Measurements from ENCODE around the gene MAST4.
"Not testable (repeated sequence)": the region's sequence is repeated elsewhere in the genome, so short reads cannot be mapped to it uniquely, and the experiment has no call there.

Gene MAST4

DNA sequence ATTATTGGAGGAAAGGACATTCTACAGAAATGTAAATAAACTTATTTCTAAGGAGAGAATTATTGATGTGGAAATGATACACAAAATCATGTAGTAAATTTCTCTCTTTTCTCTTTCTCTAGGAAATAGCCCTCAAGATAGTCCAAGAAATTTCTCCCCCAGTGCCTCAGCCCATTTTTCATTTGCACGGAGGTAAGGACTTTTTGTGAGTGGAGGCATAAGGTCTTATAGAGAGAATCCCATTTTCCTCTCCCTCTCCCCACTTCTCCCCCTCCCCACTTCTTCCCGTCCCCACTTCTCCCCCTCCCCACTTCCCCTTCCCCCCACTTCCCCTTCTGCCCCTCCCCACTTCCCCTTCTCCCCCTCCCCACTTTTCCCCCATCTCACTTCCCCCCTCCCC, 493.8 kb downstream of the MAST4 start:
- DNase-seq (ENCODE audit: low read depth), result no peak

DNA sequence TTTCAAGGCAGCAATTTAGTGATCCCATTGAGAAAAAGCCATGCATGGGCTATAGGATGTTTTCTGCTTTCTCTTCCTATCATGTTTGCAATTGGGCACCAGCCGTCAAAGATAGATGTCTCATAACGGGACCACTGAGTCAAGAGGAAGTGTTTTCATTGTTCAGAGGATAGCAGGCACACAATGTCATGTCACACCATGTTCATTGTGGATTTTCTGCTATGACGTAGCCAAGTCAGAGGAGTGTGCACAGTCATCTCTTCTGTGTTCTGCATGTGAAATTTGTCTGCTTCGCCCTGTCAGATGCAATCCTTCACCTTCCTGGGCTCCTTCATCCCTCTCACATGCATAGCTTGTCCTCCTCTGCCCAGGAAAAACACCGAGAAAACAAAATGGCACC, 494.4 kb downstream of the MAST4 start:
- DNase-seq (ENCODE audit: low read depth), result no peak

DNA sequence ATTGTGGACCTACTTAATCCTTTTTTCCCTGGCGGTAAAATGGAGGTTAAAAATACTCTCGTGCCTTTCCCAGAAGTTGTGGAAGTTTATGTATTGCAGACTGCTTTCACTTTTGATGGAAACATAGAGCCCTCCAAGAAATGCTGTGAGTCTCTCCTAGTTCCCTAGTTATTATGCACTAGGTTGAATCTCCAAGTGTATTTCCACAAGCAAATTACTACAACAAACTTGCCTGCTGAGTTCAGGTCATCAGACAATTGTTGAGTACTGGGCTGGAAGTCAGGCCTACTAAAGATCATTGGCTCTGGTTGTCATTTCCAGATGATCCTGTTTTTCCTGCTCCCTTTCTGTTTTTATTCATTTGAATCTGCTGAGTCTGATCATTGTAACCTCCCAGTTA, 496.3 kb downstream of the MAST4 start:
- no peak for DNase-seq (ENCODE audit: low read depth)

DNA sequence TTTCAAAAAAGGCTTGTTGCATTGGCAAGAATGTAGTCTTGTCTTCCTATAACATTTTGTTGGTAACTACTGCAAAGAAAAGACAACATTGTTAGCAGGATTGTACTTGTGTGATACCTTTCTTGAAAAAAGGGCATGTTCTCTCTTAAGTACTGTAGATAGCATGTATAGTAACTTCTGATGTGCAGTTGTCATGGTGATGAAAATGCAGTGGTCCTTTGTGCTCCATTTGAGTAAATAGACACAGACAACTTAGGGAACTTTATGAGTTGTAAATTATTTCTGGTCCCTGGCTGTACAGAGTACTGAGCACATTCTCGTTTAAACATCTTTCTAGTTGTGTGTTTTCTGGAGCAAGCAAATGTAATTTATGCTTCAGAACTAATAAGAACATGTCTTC, 497.1 kb downstream of the MAST4 start:
- DNase-seq (ENCODE audit: low read depth), result no peak

DNA sequence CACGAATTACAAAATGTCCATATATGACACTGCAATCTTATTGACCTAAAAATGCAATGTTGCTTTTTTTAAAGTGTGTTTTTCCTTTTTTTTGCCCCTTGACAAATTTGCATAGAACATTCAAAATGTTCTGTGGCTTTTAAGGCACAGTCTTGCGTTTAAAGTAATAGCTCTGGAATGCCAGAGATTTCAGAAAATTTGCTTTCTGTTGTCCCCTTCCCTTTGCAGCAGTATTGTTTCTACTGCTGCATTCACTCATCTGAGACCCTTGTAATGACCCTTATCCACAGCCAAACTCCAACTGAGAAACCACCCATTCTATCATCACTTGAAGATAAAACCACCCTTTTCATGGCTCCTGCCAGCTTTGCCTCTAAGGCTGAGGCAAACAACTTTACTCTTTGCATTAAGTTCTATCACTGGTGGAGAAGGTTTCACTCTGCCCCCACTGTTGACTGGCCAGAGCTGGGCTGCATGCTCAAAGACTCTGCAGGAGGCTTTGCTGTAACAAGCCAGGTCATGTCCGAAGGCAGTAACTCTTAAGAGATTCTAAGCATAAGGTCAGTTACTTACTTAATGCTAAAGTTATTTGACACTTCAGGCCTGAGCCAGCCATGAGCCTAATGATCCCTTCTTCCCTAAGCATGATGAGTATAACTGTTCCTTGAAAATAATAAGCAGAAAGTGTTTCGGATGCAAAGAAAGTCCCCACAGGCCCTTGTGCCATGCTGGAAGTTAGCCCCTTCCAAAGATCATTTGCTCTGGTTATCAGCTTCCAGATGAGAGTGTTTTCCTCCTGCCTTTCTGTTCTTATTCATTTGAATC, 498.5 kb downstream of the MAST4 start:
- no peak for DNase-seq (ENCODE audit: low read depth)

DNA sequence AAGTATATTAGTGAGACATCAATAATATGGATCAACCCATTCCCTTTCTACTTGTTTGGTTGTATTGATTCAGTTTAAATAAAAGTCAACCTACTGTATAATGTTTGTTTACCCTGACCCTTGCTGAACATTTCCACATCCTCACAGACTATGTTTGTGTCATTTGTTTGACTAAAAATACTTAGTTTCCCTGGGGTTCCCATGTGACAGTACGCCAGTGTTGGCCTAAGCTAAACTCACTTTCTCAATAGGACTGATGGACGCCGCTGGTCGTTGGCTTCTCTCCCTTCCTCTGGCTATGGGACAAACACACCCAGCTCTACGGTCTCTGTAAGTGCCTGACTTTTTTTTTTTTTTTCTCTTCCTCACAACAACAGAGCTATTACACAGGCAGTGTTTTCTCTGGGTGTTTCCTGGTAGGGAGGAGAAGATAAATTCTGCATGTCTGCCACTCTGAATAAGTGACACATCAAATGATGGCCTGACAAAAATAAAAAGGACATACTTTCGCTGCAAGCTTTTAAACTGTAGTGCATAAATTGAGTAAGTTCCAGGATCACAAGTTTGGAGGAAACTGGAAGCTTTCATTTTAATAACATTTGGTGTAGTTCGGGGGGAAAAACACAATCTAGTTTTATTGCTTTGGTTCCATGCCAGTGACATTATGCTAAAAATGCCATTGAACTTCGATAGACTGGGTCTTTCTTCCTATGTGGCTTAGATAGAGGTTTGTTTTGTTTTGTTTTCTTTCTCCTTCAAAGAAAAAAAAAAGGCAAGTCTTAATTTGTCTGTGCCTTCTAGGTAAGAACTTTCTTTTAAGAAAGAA, 499.4 kb downstream of the MAST4 start:
- DNase-seq (ENCODE audit: low read depth), result no peak

DNA sequence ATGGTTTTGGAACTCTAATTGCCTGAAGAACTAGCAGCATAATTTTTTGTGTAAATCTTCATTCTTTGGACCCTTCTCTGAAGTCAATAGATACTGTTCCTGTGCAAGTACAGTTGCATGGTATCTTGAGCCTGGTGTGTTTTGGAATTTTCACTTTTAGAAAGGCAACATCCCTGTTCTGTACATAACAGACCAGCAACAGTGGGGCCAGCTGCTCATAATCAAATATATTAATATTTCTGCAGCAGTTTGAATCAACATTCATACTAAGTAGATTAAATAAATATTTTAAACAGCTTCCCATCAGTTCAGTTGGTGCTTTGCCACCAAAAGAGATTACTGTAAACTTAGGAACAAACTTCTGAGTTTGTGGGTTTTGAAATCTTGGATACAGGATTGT, 502.5 kb downstream of the MAST4 start:
- no peak for DNase-seq (ENCODE audit: low read depth)

DNA sequence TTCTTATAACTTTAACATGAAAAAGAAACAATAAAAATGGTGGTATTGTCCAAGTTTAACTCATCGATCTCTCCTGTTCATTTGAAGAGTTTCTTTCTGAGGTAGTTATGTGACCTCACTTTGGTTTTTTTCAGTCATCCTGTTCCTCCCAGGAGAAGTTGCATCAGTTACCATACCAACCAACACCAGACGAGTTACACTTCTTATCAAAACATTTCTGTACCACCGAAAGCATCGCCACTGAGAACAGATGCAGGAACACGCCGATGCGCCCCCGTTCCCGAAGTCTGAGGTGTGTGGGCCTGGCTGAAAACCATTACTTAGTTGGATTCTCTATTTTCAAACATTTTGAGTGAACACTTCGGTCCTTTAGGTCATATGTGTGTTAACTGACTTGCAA, 504.1 kb downstream of the MAST4 start:
- DNase-seq (ENCODE audit: low read depth), result no peak

DNA sequence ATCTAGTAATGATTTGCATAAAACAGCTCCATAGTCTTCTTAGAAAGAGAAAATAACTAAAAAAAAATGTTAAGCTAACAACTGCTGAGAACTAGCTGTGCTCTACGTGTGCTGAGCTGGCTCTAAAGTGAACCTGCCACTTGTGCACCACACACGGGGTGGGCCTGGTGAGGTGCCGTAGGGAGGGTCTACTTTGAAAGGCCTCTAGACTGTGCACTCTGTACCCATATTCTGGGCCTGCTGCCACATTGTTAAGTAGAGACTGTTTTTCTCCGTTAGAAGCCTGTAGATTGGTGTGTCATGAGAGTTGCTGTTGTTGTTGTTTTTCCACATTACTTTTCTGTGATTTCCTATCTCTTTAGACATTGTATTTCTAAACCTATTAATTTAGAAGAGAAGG, 506.5 kb downstream of the MAST4 start:
- DNase-seq (ENCODE audit: low read depth), result no peak

DNA sequence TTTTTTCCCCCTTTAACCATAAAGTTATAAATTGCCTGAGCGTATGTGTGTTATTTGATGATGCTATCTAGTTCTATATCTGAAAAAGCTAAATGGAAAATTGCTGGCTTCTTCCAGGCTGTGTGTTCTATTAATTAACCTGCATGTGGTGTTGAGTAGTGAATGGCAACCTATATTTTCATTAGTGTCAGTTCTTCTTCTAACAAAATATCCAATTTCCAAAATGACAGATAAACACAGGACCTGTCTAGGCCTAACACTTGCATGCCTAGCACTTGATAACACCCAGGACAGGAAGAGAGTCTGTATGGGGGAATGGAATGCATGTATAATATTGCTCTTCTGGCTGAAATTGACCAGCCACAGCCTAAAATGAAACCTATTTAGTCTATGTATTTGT, 508.7 kb downstream of the MAST4 start:
- DNase-seq (ENCODE audit: low read depth), result no peak

DNA sequence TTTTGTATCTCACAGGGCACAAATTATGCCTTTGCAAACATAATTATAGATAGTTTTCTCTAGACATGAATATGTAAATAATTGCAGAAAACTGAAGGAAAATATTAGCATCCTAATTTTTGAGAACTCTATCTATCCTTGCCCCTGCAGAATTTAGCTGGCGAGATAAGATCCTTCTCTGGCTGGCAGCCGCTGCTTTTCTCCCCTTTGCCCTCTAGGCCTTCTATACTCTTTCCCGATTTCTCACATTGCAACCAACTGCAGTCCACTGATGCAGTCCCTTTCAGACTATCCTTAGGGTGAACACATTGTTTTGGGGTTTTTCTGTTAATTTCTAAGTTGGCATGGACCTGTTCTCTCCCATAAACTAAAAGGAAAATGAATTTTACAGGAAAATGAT, 509.1 kb downstream of the MAST4 start:
- DNase-seq (ENCODE audit: low read depth), result no peak

DNA sequence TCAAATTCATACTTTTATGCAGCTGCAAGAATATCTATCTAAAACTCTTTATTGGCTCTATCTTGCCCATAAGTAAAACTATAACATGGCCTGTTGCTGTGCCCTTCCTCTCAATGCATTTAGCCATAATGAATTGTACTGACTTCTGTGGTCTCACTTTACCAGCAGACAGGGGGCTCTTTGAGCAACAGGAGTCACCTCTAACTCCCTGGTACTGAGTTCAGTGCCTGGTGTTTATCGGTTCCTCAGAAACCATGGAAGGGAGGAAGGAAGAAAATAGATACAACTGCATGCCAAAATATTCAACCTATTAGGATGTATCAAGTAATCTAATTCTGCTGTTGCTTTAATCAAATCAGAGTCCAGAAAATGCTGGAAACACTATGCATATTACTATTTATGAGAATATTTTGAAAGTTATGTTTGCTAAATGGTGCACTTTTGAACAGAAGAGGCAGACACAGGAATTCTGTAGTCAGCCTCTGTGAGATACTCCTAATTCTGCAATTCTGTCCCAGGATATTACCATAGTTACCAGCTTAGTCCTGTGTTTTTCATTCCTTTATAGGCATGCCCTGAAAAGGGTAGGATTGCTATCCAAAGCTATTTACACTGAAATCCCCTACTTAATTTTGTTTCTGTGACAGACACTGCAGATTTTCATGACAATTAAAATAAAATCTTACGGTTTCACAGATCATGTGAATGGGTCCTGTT, 510.6 kb downstream of the MAST4 start:
- DNase-seq (ENCODE audit: low read depth), result no peak

DNA sequence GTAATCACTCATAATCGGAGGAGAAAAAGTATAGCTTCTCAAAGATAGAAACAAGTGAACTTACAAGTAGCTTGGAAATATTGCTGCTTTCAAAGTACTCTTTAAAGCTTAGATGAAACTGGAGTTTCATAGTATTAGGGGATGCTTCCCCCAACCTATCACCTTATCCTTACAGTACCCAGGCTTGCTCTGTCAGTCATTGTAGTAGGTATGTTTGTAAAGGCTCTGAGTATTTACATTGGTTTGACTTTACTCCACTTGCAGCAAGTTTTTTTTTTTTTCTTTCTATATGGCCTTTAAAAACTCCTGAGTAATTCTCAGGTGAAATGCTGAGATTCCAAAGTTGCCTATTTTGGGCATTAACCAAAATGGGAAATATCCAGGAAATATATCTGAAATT, 515.6 kb downstream of the MAST4 start:
- DNase-seq (ENCODE audit: low read depth), result no peak

DNA sequence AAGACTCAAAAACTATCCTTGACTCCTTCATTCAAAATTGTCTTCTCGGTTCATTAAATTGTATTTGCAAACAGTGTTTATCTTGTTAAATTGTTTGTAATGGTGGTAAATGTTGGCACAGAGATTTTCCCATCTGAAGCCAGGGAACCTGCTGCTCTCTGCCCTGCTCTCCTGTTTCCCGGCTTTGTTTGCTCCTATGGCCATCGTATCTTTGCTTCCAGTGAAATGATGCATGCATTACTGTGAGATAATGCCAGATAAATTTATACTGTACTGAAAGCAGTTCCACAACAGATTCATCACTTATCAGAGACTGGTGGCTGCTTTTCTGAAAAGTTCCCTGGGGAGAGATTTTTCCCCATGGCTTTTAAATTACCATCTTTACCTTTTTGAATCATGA, 519.1 kb downstream of the MAST4 start:
- no peak for DNase-seq (ENCODE audit: low read depth)

DNA sequence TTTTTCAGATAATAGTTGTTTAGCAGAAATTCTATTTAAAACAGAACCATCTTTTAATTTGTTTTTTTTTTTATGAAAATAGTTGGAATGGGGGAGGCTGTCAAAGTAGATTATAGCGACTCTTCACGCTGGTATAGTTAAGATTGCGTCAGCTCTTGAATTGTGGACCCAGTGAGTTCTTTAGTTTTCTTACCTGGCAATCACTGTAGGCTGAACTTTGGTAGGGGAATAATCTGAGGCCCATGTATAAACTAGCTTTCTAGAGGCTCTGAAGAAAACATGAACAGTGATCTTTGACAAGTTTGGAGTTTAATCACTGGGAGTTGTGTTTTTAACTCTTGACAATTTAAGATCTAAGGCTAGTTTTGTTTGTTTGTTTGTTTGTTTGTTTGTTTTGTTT, 519.6 kb downstream of the MAST4 start:
- no peak for DNase-seq (ENCODE audit: low read depth)

DNA sequence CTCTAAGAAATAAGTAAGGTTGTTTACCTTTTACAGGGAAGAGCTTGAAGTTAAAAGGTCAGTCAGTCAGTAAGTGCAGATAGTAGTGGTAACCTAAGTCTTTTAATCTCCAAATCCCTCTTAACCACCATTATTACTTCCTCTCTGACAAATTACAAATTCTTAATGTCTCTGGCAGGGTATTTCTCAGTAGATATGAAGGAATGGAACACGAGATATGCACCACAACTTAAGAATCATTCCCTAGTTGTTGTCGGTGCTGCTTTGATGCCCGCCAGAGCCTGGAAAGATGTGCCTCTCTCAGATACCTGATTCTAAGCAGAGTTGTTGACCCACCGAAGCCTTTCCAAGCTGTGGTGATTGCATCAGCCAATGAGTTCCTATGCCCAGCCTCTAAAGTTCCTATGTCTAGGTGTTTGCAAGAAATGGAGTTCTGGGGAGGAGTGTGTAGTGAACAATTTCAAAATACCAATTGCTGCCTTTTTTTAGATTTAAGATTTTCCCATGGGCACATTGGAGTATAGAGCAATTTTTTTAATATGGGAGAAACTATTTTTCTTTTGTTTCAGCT, 521.9 kb downstream of the MAST4 start:
- no peak for DNase-seq (ENCODE audit: low read depth)

DNA sequence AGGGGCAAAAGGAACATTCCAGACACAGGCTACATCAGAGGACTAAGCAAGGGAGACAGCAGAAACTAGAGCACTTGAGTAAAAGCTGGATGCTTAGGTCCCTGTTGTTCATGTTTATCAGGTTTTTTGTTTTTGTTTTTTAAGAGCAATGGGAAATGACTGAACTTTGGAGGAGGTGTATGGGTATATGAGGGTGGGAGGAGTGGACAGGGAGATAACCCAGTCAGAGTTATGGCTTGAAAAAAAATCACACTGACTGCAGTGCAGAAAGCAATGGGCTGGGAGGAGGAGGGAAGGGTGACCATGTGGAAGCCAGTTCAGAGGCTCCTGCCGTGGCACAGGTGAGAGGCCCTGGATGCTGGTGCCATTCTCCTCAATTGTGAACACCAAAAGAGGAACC, 522.8 kb downstream of the MAST4 start:
- DNase-seq (ENCODE audit: low read depth), result no peak

DNA sequence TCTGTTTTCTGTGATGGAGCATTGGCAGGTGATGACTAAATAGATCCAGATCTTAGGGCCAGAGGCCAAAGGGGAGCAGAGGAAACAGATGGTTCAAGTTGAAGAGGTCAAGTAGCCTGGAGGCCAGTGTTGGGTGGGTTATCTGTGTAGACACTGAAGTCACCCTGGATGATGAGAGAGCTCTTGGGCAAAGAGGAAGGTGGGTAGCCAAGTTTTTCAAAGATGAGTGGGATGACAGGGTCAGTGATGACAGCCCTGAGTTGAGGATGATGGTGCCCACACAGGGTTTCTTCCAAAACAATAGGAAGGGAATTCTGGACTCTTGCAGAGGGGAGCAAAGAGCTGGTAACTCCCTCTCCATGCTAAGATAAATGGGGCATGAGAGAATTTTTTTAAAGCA, 523.8 kb downstream of the MAST4 start:
- DNase-seq (ENCODE audit: low read depth), result no peak

DNA sequence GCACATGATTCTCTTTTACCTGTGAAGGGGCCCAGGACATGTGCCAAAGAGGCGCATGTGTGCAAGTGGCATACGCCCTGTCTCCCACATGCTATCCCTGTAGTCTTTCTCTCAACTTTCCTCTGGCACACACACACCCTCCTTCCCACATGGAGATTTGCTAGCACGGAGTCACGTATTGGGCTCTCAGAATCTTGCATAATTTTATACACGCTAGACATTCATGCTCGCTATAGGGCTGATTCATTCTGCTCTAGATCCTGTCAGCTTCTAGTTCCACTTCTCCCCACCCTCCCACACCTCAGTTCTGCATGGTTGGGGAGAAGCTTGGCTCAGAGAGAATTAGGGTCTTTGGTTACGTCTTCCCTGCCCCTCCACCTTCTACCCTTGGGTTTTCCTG, 527.6 kb downstream of the MAST4 start:
- DNase-seq (ENCODE audit: low read depth), result no peak

DNA sequence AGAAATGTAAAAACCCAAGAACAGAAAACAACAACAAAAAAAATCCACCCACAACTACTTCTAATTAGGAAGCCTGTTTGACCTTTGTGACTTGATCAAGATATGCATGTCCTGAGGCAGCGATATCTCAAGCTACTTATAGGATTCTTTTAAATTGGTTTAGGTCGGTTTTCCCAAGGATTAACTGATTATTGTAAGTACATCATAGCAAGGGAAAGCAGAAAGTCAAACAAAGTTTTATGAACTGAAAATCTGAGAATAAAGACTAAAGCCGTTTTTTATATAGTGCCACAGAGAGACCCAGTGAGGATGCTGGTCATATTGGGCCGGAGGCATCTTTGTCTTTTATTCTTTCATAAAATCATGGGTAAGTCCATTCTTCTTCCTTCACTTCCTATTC, 528.4 kb downstream of the MAST4 start:
- no peak for DNase-seq (ENCODE audit: low read depth)

DNA sequence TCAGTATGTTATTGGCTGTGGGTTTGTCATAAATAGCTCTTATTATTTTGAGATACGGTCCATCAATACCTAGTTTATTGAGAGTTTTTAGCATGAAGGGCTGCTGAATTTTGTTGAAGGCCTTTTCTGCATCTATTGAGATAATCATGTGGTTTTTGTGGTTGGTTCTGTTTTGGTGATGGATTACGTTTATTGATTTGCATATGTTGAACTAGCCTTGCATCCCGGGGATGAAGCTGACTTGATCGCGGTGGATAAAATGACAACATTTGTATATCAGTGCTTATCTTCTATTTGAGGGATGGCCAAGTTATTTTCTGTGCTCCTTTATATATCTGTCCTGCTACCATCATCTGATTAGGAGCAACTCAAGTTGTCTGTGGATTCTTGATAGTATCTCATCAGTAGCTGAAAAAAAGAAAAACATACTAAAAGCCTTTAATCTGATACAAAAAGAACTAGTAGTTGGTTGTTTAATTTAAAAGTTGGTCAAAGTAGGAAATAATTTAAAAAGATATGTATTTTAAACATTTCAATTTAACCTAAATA, 531.2 kb downstream of the MAST4 start:
- DNase-seq (ENCODE audit: low read depth), result not testable (repeated sequence)

DNA sequence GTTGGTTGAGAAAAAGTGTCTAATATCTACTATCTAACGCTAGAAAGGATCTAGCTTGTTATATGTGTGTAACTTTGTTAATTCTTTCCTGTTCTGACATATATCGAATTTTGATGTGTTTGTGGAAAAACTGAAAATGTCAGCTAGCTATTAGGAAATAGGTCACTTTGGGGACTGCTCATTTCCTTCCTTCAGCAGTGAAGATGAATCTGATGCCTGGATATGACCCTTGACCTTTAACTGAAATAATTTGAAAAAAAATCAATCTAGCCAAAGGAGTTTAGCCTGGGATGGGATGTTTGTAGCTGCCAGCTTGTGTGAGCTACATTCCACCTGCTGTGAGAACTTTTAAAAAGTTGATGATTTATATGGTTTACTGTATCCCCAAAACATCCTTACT, 533.6 kb downstream of the MAST4 start:
- no peak for DNase-seq (ENCODE audit: low read depth)
